Gastrocnemius medialis (tissue), 4 donors: ENCODE data around the gene ATRIP. TPM values are rescaled to one million over a fixed set of nuclear protein-coding genes. Genes with fewer than 3 reads are reported as not detected.

Experiments
- ATAC-seq, 2 donors: fragments of 150-250 bp; one replicate each; pipeline ENCODE4 v1.9.1; 2016
- DNase-seq, 2 donors: peaks; one replicate each; pipeline ENCODE4 v3.0.0-alpha.2; 2019
- H3K27ac ChIP-seq, 4 donors: fragments of 200-600 bp; sonication (generic); 1 replicate in 1 of 4; 2 replicates in 3 of 4; pipeline ENCODE4 v1.5.1; 2016 to 2018; ENCODE audit warnings: mild to moderate bottlenecking in 2 of 4, moderate library complexity in 1 of 4
- H3K27me3 ChIP-seq, 3 donors: fragments of 200-600 bp; sonication (generic) in 2 of 3; 1 replicate in 1 of 3; 2 replicates in 2 of 3; pipeline versions ENCODE4 v1.5.1 to v1.6.0; 2016 to 2019; ENCODE audit warnings: mild to moderate bottlenecking in 1 of 3, moderate library complexity in 1 of 3
- H3K36me3 ChIP-seq, 2 donors: fragments of 200-600 bp; sonication (generic) in 1 of 2; one replicate each; pipeline ENCODE4 v1.5.1; 2017 to 2018
- H3K4me1 ChIP-seq, 2 donors: fragments of 200-600 bp; sonication (generic) in 1 of 2; one replicate each; pipeline ENCODE4 v1.5.1; 2016 to 2017; ENCODE audit warnings: mild to moderate bottlenecking in 2 of 2
- H3K4me3 ChIP-seq, 4 donors: fragments of 200-600 bp; sonication (generic) in 3 of 4; 1 replicate in 1 of 4; 2 replicates in 3 of 4; pipeline ENCODE4 v1.5.1; 2016 to 2019; ENCODE audit warnings: mild to moderate bottlenecking in 2 of 4
- H3K9me3 ChIP-seq, 3 donors: fragments of 200-600 bp; sonication (generic) in 2 of 3; 1 replicate in 1 of 3; 2 replicates in 2 of 3; pipeline ENCODE4 v1.5.1; 2016 to 2019
- CTCF ChIP-seq, 5 experiments: fragments of 450-650 bp in 3 of 5; fragments of 200-600 bp in 2 of 5; sonication (generic) in 2 of 5; IDR thresholded peaks in 4 of 5; conservative IDR thresholded peaks in 1 of 5; 1 replicate in 4 of 5; 2 replicates in 1 of 5; pipeline ENCODE4 v1.5.1; 2016 to 2019; ENCODE audit warnings: antibody characterized with exemption in 5 of 5, mild to moderate bottlenecking in 3 of 5, moderate library complexity in 3 of 5
- POLR2A ChIP-seq, 2 donors: fragments of 450-650 bp; IDR thresholded peaks; one replicate each; pipeline ENCODE4 v1.6.1; 2017; ENCODE audit warnings: antibody characterized with exemption in 2 of 2, mild to moderate bottlenecking in 2 of 2, moderate library complexity in 2 of 2
- in situ Hi-C, 4 donors: fragments of 200-750 bp; cut with MboI; loops; one replicate each; pipeline versions ENCODE4 v1.15.0 to v1.8.0; 2017; ENCODE audit warnings: low sequenced_read_pairs in 4 of 4
- intact Hi-C: fragments of 100-400 bp; cut with DNase I; formaldehyde crosslinking; loops from one replicate; pipeline ENCODE4 v1.15.1; 2023; ENCODE audit warnings: low total_unique reads
- total RNA-seq, 4 donors: library from RNA; depleted of rRNA; stranded (reverse); fragments of >200 nt; gene quantifications; one replicate each; pipeline versions ENCODE4 v1.1.0 to v1.2.3, GENCODE V29; 2016

ATRIP gene
- total RNA-seq, 4 donors from 2014 or later = 4.8 to 7.2 (median 7.0) TPM

GRCh38 chr3:48425281-48425812, 21.2 kb upstream of the ATRIP start:
- in situ Hi-C loops = no loop called here
- TF ChIP-seq CTCF (IDR thresholded peaks at IDR 0.05 in 4 of 5, conservative IDR thresholded peaks at IDR 0.05 in 1 of 5) (no peak), POLR2A (IDR thresholded peaks at IDR 0.05) (no peak)
- Histone ChIP-seq H3K27me3 (peaks cover 0 to 10% (median 0%) of the 10 kb centered on the region in 3 donors), H3K4me3 (no peak overlapping the region), H3K36me3 (no peaks in the 10 kb centered on the region), H3K4me1 (peaks cover 5 to 9% of the 10 kb centered on the region in 2 donors), H3K9me3 (no peaks in the 10 kb centered on the region), H3K27ac (no peak overlapping the region)
- DNase-seq (no peak), ATAC-seq (no peak)
- intact Hi-C loops = no loop called here

GRCh38 chr3:48426401-48426909, 20.1 kb upstream of the ATRIP start:
- no peak for ATAC-seq
- H3K27me3 ChIP-seq = peaks cover 0 to 10% (median 0%) of the 10 kb centered on the region in 3 donors
- H3K4me3 ChIP-seq = no peak overlapping the region
- intact Hi-C loops = no loop called here
- H3K4me1 ChIP-seq = peaks cover 5 to 9% of the 10 kb centered on the region in 2 donors
- DNase-seq = no peak
- H3K9me3 ChIP-seq = no peaks in the 10 kb centered on the region
- in situ Hi-C loops = no loop called here
- H3K27ac ChIP-seq = no peak overlapping the region
- no peaks in the 10 kb centered on the region for H3K36me3 ChIP-seq
- TF ChIP-seq CTCF (IDR thresholded peaks at IDR 0.05 in 4 of 5, conservative IDR thresholded peaks at IDR 0.05 in 1 of 5) = no peak
- no peak for TF ChIP-seq POLR2A (IDR thresholded peaks at IDR 0.05)

GRCh38 chr3:48426944-48427629, 19.4 kb upstream of the ATRIP start:
- Histone ChIP-seq H3K4me1 (peaks cover 5 to 9% of the 10 kb centered on the region in 2 donors), H3K36me3 (no peaks in the 10 kb centered on the region), H3K9me3 (no peaks in the 10 kb centered on the region), H3K27ac (peak overlapping the region in 1 of 4 donors; percentile 34), H3K4me3 (no peak overlapping the region), H3K27me3 (peaks cover 0 to 10% (median 0%) of the 10 kb centered on the region in 3 donors)
- intact Hi-C loops (no loop called here), in situ Hi-C loops (no loop called here)
- TF ChIP-seq POLR2A (IDR thresholded peaks at IDR 0.05) (no peak), CTCF (IDR thresholded peaks at IDR 0.05 in 4 of 5, conservative IDR thresholded peaks at IDR 0.05 in 1 of 5) (no peak)
- ATAC-seq = no peak
- no peak for DNase-seq

- Histone ChIP-seq H3K4me1 (peaks cover 5 to 9% of the 10 kb centered on the region in 2 donors), H3K36me3 (no peaks in the 10 kb centered on the region), H3K9me3 (no peaks in the 10 kb centered on the region), H3K27ac (peak overlapping the region in 1 of 4 donors; percentile 34), H3K27me3 (peaks cover 0 to 10% (median 0%) of the 10 kb centered on the region in 3 donors), H3K4me3 (no peak overlapping the region)
- intact Hi-C loops (no loop called here), in situ Hi-C loops (no loop called here)
- ATAC-seq = no peak
- DNase-seq = no peak
- TF ChIP-seq CTCF (IDR thresholded peaks at IDR 0.05 in 4 of 5, conservative IDR thresholded peaks at IDR 0.05 in 1 of 5) (no peak), POLR2A (IDR thresholded peaks at IDR 0.05) (no peak)
Measured at GRCh38 chr3:48427630-48427962, 18.9 kb upstream of the ATRIP start.
